ENCODE data around the gene SH2D6. TPM values are rescaled to one million over a fixed set of nuclear protein-coding genes. Genes with fewer than 3 reads are reported as not detected.

The SH2D6 gene
- total and polyA plus RNA-seq, 9 of the 15 experiments (the other 6 are each of a cell fraction or from before 2014, with no cell fraction given) = 0.07 to 0.76 (median 0.33) TPM; not detected in 2

DNA sequence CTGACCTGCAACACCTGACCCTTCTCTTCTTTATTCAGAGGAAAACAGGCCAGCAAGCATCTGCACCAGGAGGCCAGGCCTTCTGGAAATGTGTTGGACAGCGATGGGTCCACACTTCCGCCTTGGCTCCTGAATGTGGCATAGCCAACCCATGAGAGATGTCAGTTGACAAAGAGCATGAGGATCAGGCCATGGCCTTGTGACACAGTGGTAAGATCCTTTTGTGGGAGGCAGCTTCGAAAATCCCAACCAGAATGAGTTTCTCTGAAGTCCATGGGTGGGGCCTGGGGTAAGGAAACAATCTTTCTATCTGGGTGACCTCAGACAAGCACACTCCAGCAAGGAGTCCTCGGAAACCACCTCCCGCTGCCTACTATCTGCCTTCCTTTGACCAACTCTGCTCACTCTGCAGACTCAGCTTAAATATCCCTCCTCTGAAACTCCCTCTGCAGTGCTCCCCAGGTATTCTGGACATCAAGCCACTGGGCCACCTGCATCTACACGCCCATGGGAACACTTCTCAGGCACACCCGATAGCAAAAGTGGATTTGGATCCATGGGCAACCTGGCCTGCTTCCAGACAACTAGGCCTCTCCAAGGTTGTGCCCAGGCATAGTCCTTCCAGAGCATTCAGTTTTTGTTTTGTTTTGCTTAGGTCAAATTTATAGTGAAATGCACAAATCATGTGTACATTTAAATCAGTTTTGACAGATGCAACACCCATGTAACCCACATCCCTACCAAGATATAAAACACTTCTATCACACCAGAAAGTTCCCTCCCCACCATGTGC, 3.6 kb upstream of the SH2D6 start (continued):
- TF ChIP-seq SMARCB1 (IDR thresholded peaks at IDR 0.05; ENCODE audit: insufficient read length, low read depth) (no peak), ZNF146 (CRISPR knock-in tag; IDR thresholded peaks at IDR 0.05; ENCODE audit: unreplicated experiment) (no peak), ETV6 (IDR thresholded peaks at IDR 0.05; ENCODE audit: borderline replicate concordance in 1 of 2, low read depth in 2 of 2, low read length in 1 of 2) (no peak), ETV6 (CRISPR knock-in tag; IDR thresholded peaks at IDR 0.05; ENCODE audit: borderline replicate concordance) (no peak), TBL1XR1 (IDR thresholded peaks at IDR 0.05; ENCODE audit: low read length in 2 of 2) (peak in 1 of 2 experiments; percentile 43; a peak in 1 of 4 replicates), SETDB1 (IDR thresholded peaks at IDR 0.05; ENCODE audit: low read length) (no peak), ASH1L (IDR thresholded peaks at IDR 0.05; ENCODE audit: borderline replicate concordance, low read depth, partially characterized antibody) (no peak), PTBP1 (IDR thresholded peaks at IDR 0.05; ENCODE audit: low read depth, low read length) (no peak), ZBTB11 (CRISPR knock-in tag; IDR thresholded peaks at IDR 0.05) (peak in 1 of 3 experiments; percentile 41; a peak in 1 of 6 replicates), ARID1B (IDR thresholded peaks at IDR 0.05) (peak; percentile 48; the same call in 1 of the 2 replicates), ZNF431 (CRISPR knock-in tag; IDR thresholded peaks at IDR 0.05) (no peak), ATF7 (IDR thresholded peaks at IDR 0.05) (peak; percentile 68), TRIM28 (IDR thresholded peaks at IDR 0.05) (no peak), LEF1 (IDR thresholded peaks at IDR 0.05) (0 out of 2 replicates have a peak, but pooled peaks have one; percentile 16), ZNF75A (CRISPR knock-in tag; IDR thresholded peaks at IDR 0.05) (no peak), ZNF507 (tag; conservative IDR thresholded peaks at IDR 0.05) (no peak), IRF2 (CRISPR knock-in tag; IDR thresholded peaks at IDR 0.05) (no peak)
- TF ChIP-seq, protein P1, sequence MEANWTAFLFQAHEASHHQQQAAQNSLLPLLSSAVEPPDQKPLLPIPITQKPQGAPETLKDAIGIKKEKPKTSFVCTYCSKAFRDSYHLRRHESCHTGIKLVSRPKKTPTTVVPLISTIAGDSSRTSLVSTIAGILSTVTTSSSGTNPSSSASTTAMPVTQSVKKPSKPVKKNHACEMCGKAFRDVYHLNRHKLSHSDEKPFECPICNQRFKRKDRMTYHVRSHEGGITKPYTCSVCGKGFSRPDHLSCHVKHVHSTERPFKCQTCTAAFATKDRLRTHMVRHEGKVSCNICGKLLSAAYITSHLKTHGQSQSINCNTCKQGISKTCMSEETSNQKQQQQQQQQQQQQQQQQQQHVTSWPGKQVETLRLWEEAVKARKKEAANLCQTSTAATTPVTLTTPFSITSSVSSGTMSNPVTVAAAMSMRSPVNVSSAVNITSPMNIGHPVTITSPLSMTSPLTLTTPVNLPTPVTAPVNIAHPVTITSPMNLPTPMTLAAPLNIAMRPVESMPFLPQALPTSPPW (CRISPR knock-in tag; IDR thresholded peaks at IDR 0.05) = peak; percentile 51; the same call in 1 of the 2 replicates
- TF ChIP-seq, protein P2, sequence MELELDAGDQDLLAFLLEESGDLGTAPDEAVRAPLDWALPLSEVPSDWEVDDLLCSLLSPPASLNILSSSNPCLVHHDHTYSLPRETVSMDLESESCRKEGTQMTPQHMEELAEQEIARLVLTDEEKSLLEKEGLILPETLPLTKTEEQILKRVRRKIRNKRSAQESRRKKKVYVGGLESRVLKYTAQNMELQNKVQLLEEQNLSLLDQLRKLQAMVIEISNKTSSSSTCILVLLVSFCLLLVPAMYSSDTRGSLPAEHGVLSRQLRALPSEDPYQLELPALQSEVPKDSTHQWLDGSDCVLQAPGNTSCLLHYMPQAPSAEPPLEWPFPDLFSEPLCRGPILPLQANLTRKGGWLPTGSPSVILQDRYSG (tag; conservative IDR thresholded peaks at IDR 0.05; ENCODE audit: low read depth) = 0 out of 2 replicates have a peak, but pooled peaks have one; percentile 32

Data from K562 (cell line).